Motor neuron (in vitro differentiated cells): ENCODE data around the gene LDLRAD4. TPM values are rescaled to one million over a fixed set of nuclear protein-coding genes. Genes with fewer than 3 reads are reported as not detected.
A peak's percentile ranks its signal among the peaks of the same experiment; 100 is the strongest.

ENCODE experiments used
- ATAC-seq, 8 experiments: fragments of 200-7000 bp; cut with Tn5 transposase; replicated peaks in 6 of 8; 2 replicates each; pipeline ENCODE4 v1.8.0; 2021; ENCODE audit warnings: mild to moderate bottlenecking in 8 of 8, moderate library complexity in 8 of 8
- H3K27ac ChIP-seq, 2 donors: fragments of 250-450 bp; sonication (Bioruptor Pico); 2 replicates each; pipeline ENCODE4 v1.9.0; 2021; ENCODE audit warnings: antibody characterized with exemption in 2 of 2, mild to moderate bottlenecking in 2 of 2, moderate library complexity in 1 of 2
- H3K4me1 ChIP-seq, 2 donors: fragments of 250-450 bp; sonication (Bioruptor Pico); replicated peaks in 1 of 2; 2 replicates each; pipeline ENCODE4 v1.6.1; 2021; ENCODE audit warnings: antibody characterized with exemption in 2 of 2, mild to moderate bottlenecking in 2 of 2, moderate library complexity in 1 of 2
- H3K4me3 ChIP-seq, 5 donors: fragments of 250-450 bp; sonication (Bioruptor Pico); 2 replicates each; pipeline ENCODE4 v1.9.0; 2021; ENCODE audit warnings: antibody characterized with exemption in 5 of 5, mild to moderate bottlenecking in 5 of 5, moderate library complexity in 4 of 5
- WGBS, 10 experiments: fragments of 450-650 bp; shearing (Covaris generic); methylation state at CpG; one replicate each; pipeline ENCODE4 v1.0.0; 2022; 5-methylcytosine and 5-hydroxymethylcytosine counted together
- in situ Hi-C, 9 experiments: fragments of 400-800 bp; cut with MboI; loops; one replicate each; pipeline ENCODE4 v1.15.0; 2021; ENCODE audit warnings: low sequenced_read_pairs in 9 of 9, low pct_unique_long_range_greater_than_20kb in 2 of 9; ENCODE audit not compliant: unreplicated experiment in 9 of 9
- total RNA-seq, 8 experiments: library from RNA; unstranded; fragments of 300-600 nt; gene quantifications; 2 replicates each; pipeline versions ENCODE4 v1.2.3 to v1.2.4, GENCODE V29; 2022

Gene LDLRAD4
- total RNA-seq, 8 experiments from 2014 or later, result 0.25 to 39.8 (median 1.8) TPM

GRCh38 chr18:13397504-13398163 lies 179.1 kb downstream of the LDLRAD4 start:
- WGBS, 10 experiments, result 55 to 85% (median 70%) methylated on average over 3 to 11 of the region's 16 CpGs; no CpG with 5 or more reads in 3 of the 10 experiments
- Histone ChIP-seq H3K4me3 (no peak overlapping the region), H3K4me1 (peaks cover 0 to 8% of the 10 kb centered on the region in 2 donors), H3K27ac (no peak overlapping the region)
- ATAC-seq, result peak in 3 of 8 experiments; percentile 44 to 57 (median 53)
- in situ Hi-C loops, result no loop called here

- ATAC-seq, result no peak
Observed at GRCh38 chr18:13398631-13399030, 180.1 kb downstream of the LDLRAD4 start.

GRCh38 chr18:13399511-13399910 lies 181.0 kb downstream of the LDLRAD4 start:
- in situ Hi-C loops, result no loop called here
- no peak overlapping the region for H3K27ac ChIP-seq
- ATAC-seq, result no peak
- H3K4me1 ChIP-seq, result peaks cover 0 to 8% of the 10 kb centered on the region in 2 donors
- 44 to 90% (median 77%) methylated on average over 1 to 7 of the region's 8 CpGs for WGBS, 10 experiments
- no peak overlapping the region for H3K4me3 ChIP-seq

More at GRCh38 chr18:13398631-13399030, 180.1 kb downstream of the LDLRAD4 start:
- H3K27ac ChIP-seq, result no peak overlapping the region
- H3K4me3 ChIP-seq, result no peak overlapping the region
- WGBS, 10 experiments, result 59 to 100% (median 80%) methylated on average over 1 to 8 of the region's 11 CpGs; no CpG with 5 or more reads in 4 of the 10 experiments
- in situ Hi-C loops, result no loop called here
- H3K4me1 ChIP-seq, result peaks cover 0 to 8% of the 10 kb centered on the region in 2 donors

GRCh38 chr18:13400636-13401315 lies 182.2 kb downstream of the LDLRAD4 start:
- WGBS, 10 experiments, result 56 to 97% (median 80%) methylated on average over 1 to 10 of the region's 11 CpGs; no CpG with 5 or more reads in 1 of the 10 experiments
- ATAC-seq, result no peak
- in situ Hi-C loops, result no loop called here
- Histone ChIP-seq H3K27ac (no peak overlapping the region), H3K4me1 (peaks cover 0 to 3% of the 10 kb centered on the region in 2 donors), H3K4me3 (no peak overlapping the region)

GRCh38 chr18:13401404-13401803 lies 182.8 kb downstream of the LDLRAD4 start:
- in situ Hi-C loops, result no loop called here
- peaks cover 0 to 3% of the 10 kb centered on the region in 2 donors for H3K4me1 ChIP-seq
- no peak for ATAC-seq
- H3K4me3 ChIP-seq, result no peak overlapping the region
- WGBS, 10 experiments, result 52 to 100% (median 90%) methylated on average over 1 to 6 of the region's 8 CpGs; no CpG with 5 or more reads in 5 of the 10 experiments
- no peak overlapping the region for H3K27ac ChIP-seq

- in situ Hi-C loops, result no loop called here
- no peak for ATAC-seq
- Histone ChIP-seq H3K4me1 (peaks cover 0 to 3% of the 10 kb centered on the region in 2 donors), H3K4me3 (no peak overlapping the region), H3K27ac (no peak overlapping the region)
- WGBS, 10 experiments, result 62 to 95% (median 80%) methylated on average over 1 to 10 of the region's 10 CpGs
Observed at GRCh38 chr18:13401826-13402225, 183.3 kb downstream of the LDLRAD4 start.

- no peak for ATAC-seq
- no peak overlapping the region for H3K27ac ChIP-seq
- H3K4me1 ChIP-seq, result peaks cover under 1 to 3% of the 10 kb centered on the region in 2 donors
- WGBS, 10 experiments, result 52 to 95% (median 86%) methylated on average over 1 to 6 of the region's 31 CpGs; no CpG with 5 or more reads in 3 of the 10 experiments
- no peak overlapping the region for H3K4me3 ChIP-seq
- in situ Hi-C loops, result no loop called here
Observed at GRCh38 chr18:13403786-13404549, 185.4 kb downstream of the LDLRAD4 start.

- Histone ChIP-seq H3K27ac (no peak overlapping the region), H3K4me1 (peaks cover 3% of the 10 kb centered on the region in 2 donors), H3K4me3 (no peak overlapping the region)
- in situ Hi-C loops, result no loop called here
- WGBS, 10 experiments, result 53 to 98% (median 88%) methylated on average over 3 to 12 of the region's 17 CpGs; no CpG with 5 or more reads in 2 of the 10 experiments
- ATAC-seq, result no peak
Observed at GRCh38 chr18:13405305-13406038, 186.9 kb downstream of the LDLRAD4 start.

GRCh38 chr18:13406049-13406615 lies 187.6 kb downstream of the LDLRAD4 start:
- no peak overlapping the region for H3K27ac ChIP-seq
- peaks cover 3% of the 10 kb centered on the region in 2 donors for H3K4me1 ChIP-seq
- no peak for ATAC-seq
- in situ Hi-C loops, result no loop called here
- H3K4me3 ChIP-seq, result no peak overlapping the region
- 50 to 95% (median 73%) methylated on average over 1 to 5 of the region's 9 CpGs; no CpG with 5 or more reads in 3 of the 10 experiments for WGBS, 10 experiments

GRCh38 chr18:13406736-13407135 lies 188.2 kb downstream of the LDLRAD4 start:
- no peak for ATAC-seq
- no peak overlapping the region for H3K4me3 ChIP-seq
- 87 to 97% (median 92%) methylated on average over 2 to 10 of the region's 11 CpGs; no CpG with 5 or more reads in 3 of the 10 experiments for WGBS, 10 experiments

GRCh38 chr18:13407484-13407883 lies 188.9 kb downstream of the LDLRAD4 start:
- in situ Hi-C loops, result no loop called here
- Histone ChIP-seq H3K27ac (no peak overlapping the region), H3K4me3 (no peak overlapping the region), H3K4me1 (peaks cover 3% of the 10 kb centered on the region in 2 donors)
- no peak for ATAC-seq
- 29 to 100% (median 67%) methylated on average over 1 to 3 of the region's 4 CpGs; no CpG with 5 or more reads in 1 of the 10 experiments for WGBS, 10 experiments

More at GRCh38 chr18:13406736-13407135, 188.2 kb downstream of the LDLRAD4 start:
- no peak overlapping the region for H3K27ac ChIP-seq
- in situ Hi-C loops, result no loop called here
- peaks cover 3% of the 10 kb centered on the region in 2 donors for H3K4me1 ChIP-seq

GRCh38 chr18:13409026-13409425 lies 190.5 kb downstream of the LDLRAD4 start:
- ATAC-seq, result no peak
- Histone ChIP-seq H3K4me1 (peaks cover 3% of the 10 kb centered on the region in 2 donors), H3K27ac (no peak overlapping the region), H3K4me3 (no peak overlapping the region)
- in situ Hi-C loops, result no loop called here
- WGBS, 10 experiments, result 100% methylated on average over 1 of the region's 1 CpG; no CpG with 5 or more reads in 7 of the 10 experiments
